IMR-90 (cell line): ENCODE data around the gene MARVELD3. TPM values are rescaled to one million over a fixed set of nuclear protein-coding genes. Genes with fewer than 3 reads are reported as not detected.
"Not testable (repeated sequence)": the region's sequence is repeated elsewhere in the genome, so short reads cannot be mapped to it uniquely, and the experiment has no call there.

Experiments used
- ATAC-seq: fragments of 200-7000 bp; cut with Tn5 transposase; 2 replicates; pipeline ENCODE4 v1.9.1; 2020; ENCODE audit warnings: low read depth, mild to moderate bottlenecking, moderate library complexity
- BruUV-seq: library from RNA; stranded (reverse); fragments of 400-500 nt; replicated peaks from 2 replicates; lab custom pipeline; 2021; lab: Mats Ljungman, UMichigan
- CTCF ChIA-PET: fragments of 300-600 bp; formaldehyde crosslinking; extraction: SDS; loops from one replicate; lab custom pipeline; 2021; ENCODE audit warnings: antibody characterized with exemption; lab: Yijun Ruan, JAX
- POLR2A ChIA-PET: fragments of 300-600 bp; sonication (Branson Sonifier 250); formaldehyde crosslinking; loops from one replicate; lab custom pipeline; 2022; ENCODE audit warnings: antibody characterized with exemption; ENCODE audit not compliant: unreplicated experiment; lab: Charles Lee
- DNase-seq: peaks from one replicate; pipeline ENCODE4 v3.0.0; 2013
- H2AFZ ChIP-seq: replicated peaks from 2 replicates; pipeline ENCODE3; 2013; ENCODE audit warnings: low read length, mild to moderate bottlenecking; ENCODE audit not compliant: poor library complexity
- H2AK5ac ChIP-seq: 2 replicates; pipeline ENCODE4 v1.6.1; 2013; ENCODE audit warnings: low read depth, low read length, inconsistent platforms
- H2AK9ac ChIP-seq: replicated peaks from 2 replicates; pipeline ENCODE3; 2013; ENCODE audit warnings: mild to moderate bottlenecking, low read depth, low read length, moderate library complexity; ENCODE audit not compliant: poor library complexity
- H2BK120ac ChIP-seq: 2 replicates; pipeline ENCODE4 v1.6.1; 2013; ENCODE audit warnings: low read depth, low read length, inconsistent platforms
- H2BK15ac ChIP-seq: 3 replicates; pipeline ENCODE4 v1.6.1; 2013; ENCODE audit warnings: low read depth, low read length, inconsistent platforms
- H2BK20ac ChIP-seq: 2 replicates; pipeline ENCODE4 v1.6.1; 2013; ENCODE audit warnings: low read depth, mild to moderate bottlenecking, inconsistent platforms, low read length, moderate library complexity
- H2BK5ac ChIP-seq: 2 replicates; pipeline ENCODE4 v1.6.1; 2013; ENCODE audit warnings: mild to moderate bottlenecking, low read depth, low read length, inconsistent platforms; ENCODE audit not compliant: poor library complexity, severe bottlenecking
- H3K14ac ChIP-seq: replicated peaks from 2 replicates; pipeline ENCODE4 v1.6.1; 2013; ENCODE audit warnings: low read depth, low read length, inconsistent platforms
- H3K18ac ChIP-seq: 2 replicates; pipeline ENCODE4 v1.6.1; 2013; ENCODE audit warnings: low read depth, low read length, control low read depth
- H3K23ac ChIP-seq: 2 replicates; pipeline ENCODE4 v1.6.1; 2013; ENCODE audit warnings: low read depth, low read length, inconsistent platforms
- H3K27ac ChIP-seq: 2 replicates; pipeline ENCODE4 v1.5.1; 2013; ENCODE audit warnings: mild to moderate bottlenecking, control low read depth, low read length; ENCODE audit not compliant: insufficient read depth
- H3K27me3 ChIP-seq: 2 replicates; pipeline ENCODE4 v1.6.1; 2013; ENCODE audit warnings: low read length; ENCODE audit not compliant: control insufficient read depth, insufficient read depth
- H3K36me3 ChIP-seq: 2 replicates; pipeline ENCODE4 v1.6.1; 2013; ENCODE audit warnings: low read length, mixed read lengths; ENCODE audit not compliant: control insufficient read depth, insufficient read depth
- H3K4ac ChIP-seq: 2 replicates; pipeline ENCODE4 v1.6.1; 2013; ENCODE audit warnings: low read depth, low read length, inconsistent platforms
- H3K4me1 ChIP-seq: 2 replicates; pipeline ENCODE4 v1.6.1; 2013; ENCODE audit warnings: low read length, mixed read lengths; ENCODE audit not compliant: control insufficient read depth, insufficient read depth
- H3K4me2 ChIP-seq: 2 replicates; pipeline ENCODE4 v1.6.1; 2013; ENCODE audit warnings: low read depth, mild to moderate bottlenecking, control low read depth, low read length, moderate library complexity
- H3K4me3 ChIP-seq: 2 replicates; pipeline ENCODE4 v1.5.1; 2013; ENCODE audit warnings: low read depth, mild to moderate bottlenecking, control low read depth, low read length, moderate library complexity; ENCODE audit not compliant: insufficient read depth
- H3K56ac ChIP-seq: 2 replicates; pipeline ENCODE4 v1.6.1; 2013; ENCODE audit warnings: low read length, inconsistent platforms; ENCODE audit not compliant: insufficient read depth; ENCODE audit errors: extremely low read depth
- H3K79me1 ChIP-seq, 2 experiments: 2 replicates each; pipeline ENCODE4 v1.6.1; 2013; ENCODE audit warnings: low read length in 2 of 2, inconsistent platforms in 1 of 2, low read depth in 1 of 2
- H3K9ac ChIP-seq: 2 replicates; pipeline ENCODE4 v1.6.1; 2013; ENCODE audit warnings: low read depth, low read length, control low read depth
- H3K9me1 ChIP-seq: 2 replicates; pipeline ENCODE4 v1.6.1; 2013; ENCODE audit warnings: low read length, inconsistent platforms; ENCODE audit not compliant: insufficient read depth
- H3K9me3 ChIP-seq: 2 replicates; pipeline ENCODE4 v1.6.1; 2013; ENCODE audit warnings: low read length; ENCODE audit not compliant: control insufficient read depth, insufficient read depth
- H4K20me1 ChIP-seq: 2 replicates; pipeline ENCODE4 v1.6.1; 2013; ENCODE audit warnings: low read length, inconsistent platforms; ENCODE audit not compliant: insufficient read depth
- H4K5ac ChIP-seq: 2 replicates; pipeline ENCODE4 v1.6.1; 2013; ENCODE audit warnings: mild to moderate bottlenecking, low read depth, low read length, control low read depth
- H4K8ac ChIP-seq, 2 experiments: 2 replicates each; pipeline ENCODE4 v1.6.1; 2013; ENCODE audit warnings: low read depth in 2 of 2, low read length in 2 of 2, control low read depth in 1 of 2, inconsistent platforms in 1 of 2
- H4K91ac ChIP-seq: 2 replicates; pipeline ENCODE4 v1.6.1; 2013; ENCODE audit warnings: low read depth, low read length, inconsistent platforms; ENCODE audit not compliant: insufficient read depth
- CEBPB ChIP-seq: IDR thresholded peaks from 2 replicates; pipeline ENCODE4 v1.6.1; 2012; ENCODE audit warnings: low read depth, low read length, improper control_type of control experiment
- CHD1 ChIP-seq: IDR thresholded peaks from 2 replicates; pipeline ENCODE4 v1.6.1; 2012; ENCODE audit warnings: low read depth, low read length, improper control_type of control experiment
- CTCF ChIP-seq: conservative IDR thresholded peaks from 2 replicates; pipeline ENCODE4 v1.5.1; 2012; ENCODE audit warnings: mild to moderate bottlenecking, low read depth, low read length, improper control_type of control experiment
- FOS ChIP-seq: fragments of 150-350 bp; IDR thresholded peaks from 2 replicates; pipeline ENCODE4 v1.6.1; 2016; ENCODE audit warnings: low read depth, low read length
- MAZ ChIP-seq: IDR thresholded peaks from 2 replicates; pipeline ENCODE4 v1.6.1; 2012; ENCODE audit warnings: low read depth, mild to moderate bottlenecking, low read length, improper control_type of control experiment, moderate library complexity, borderline replicate concordance
- RFX5 ChIP-seq: IDR thresholded peaks from 2 replicates; pipeline ENCODE4 v1.8.0; 2012; ENCODE audit warnings: low read depth, mild to moderate bottlenecking, low read length, moderate library complexity
- SMC3 ChIP-seq: fragments of 150-350 bp; IDR thresholded peaks from 2 replicates; pipeline ENCODE4 v1.6.1; 2016; ENCODE audit warnings: low read depth, mild to moderate bottlenecking, antibody characterized with exemption, low read length, moderate library complexity
- WGBS, 2 experiments: methylation state at CpG; one replicate each; pipeline versions ENCODE4 v1.1.5 to v1.1.7; 2013; ENCODE audit warnings: missing lambda C conversion rate in 2 of 2; ENCODE audit not compliant: insufficient read length in 1 of 2; ENCODE audit errors: extremely low coverage in 2 of 2; 5-methylcytosine and 5-hydroxymethylcytosine counted together
- dilution Hi-C: fragments of 300-500 bp; cut with HindIII; formaldehyde crosslinking; loops from one replicate; pipeline ENCODE4 v1.14.3; 2018; ENCODE audit warnings: low sequenced_read_pairs; ENCODE audit not compliant: unreplicated experiment
- in situ Hi-C: fragments of 300-500 bp; cut with MboI; formaldehyde crosslinking; loops from 3 replicates; pipeline ENCODE4 v1.14.3; 2019; ENCODE audit warnings: low sequenced_read_pairs, inconsistent platforms, mixed read lengths
- intact Hi-C: fragments of 100-400 bp; cut with micrococcal nuclease; formaldehyde crosslinking; loops from 2 replicates; pipeline ENCODE4 v1.10.0; 2022
- polyA plus RNA-seq, 3 experiments: library from polyadenylated mRNA; depleted of rRNA; stranded (reverse); fragments of >200 nt; gene quantifications; 2 replicates each; pipeline ENCODE4 v1.2.3, GENCODE V29; 2012; ENCODE audit warnings: low replicate concordance in 1 of 3
- total RNA-seq: library from RNA; depleted of rRNA; stranded (reverse); fragments of >200 nt; gene quantifications from 2 replicates; pipeline ENCODE4 v1.2.3, GENCODE V29; 2012

MARVELD3 gene
- total and polyA plus RNA-seq, 2 of the 4 experiments (the other 2 are of a cell fraction): not detected

GRCh38 chr16:71585318-71585703 lies 40.7 kb upstream of the MARVELD3 start:
- no peaks in the 10 kb centered on the region for H3K79me1 ChIP-seq
- H3K56ac ChIP-seq: no peak overlapping the region
- intact Hi-C loops (no loop called here), dilution Hi-C loops (no loop called here), in situ Hi-C loops (no loop called here)
- no peaks in the 10 kb centered on the region for H3K4me1 ChIP-seq
- no peak overlapping the region for H3K4me3 ChIP-seq
- no peak overlapping the region for H3K4me2 ChIP-seq
- no peak overlapping the region for H3K4ac ChIP-seq
- H2AK9ac ChIP-seq: no peak overlapping the region
- no peak for DNase-seq
- no peak overlapping the region for H3K23ac ChIP-seq
- no peak overlapping the region for H4K5ac ChIP-seq
- no peak overlapping the region for H2BK15ac ChIP-seq
- no peak overlapping the region for H2AFZ ChIP-seq
- no peak for ATAC-seq
- POLR2A ChIA-PET: no interaction called here
- H3K27ac ChIP-seq: no peak overlapping the region
- no peak overlapping the region for H2BK5ac ChIP-seq
- TF ChIP-seq MAZ (no peak), FOS (no peak), CHD1 (no peak), SMC3 (no peak), CEBPB (no peak), CTCF (no peak), RFX5 (no peak)
- no peaks in the 10 kb centered on the region for H3K9me1 ChIP-seq
- H2AK5ac ChIP-seq: no peak overlapping the region
- CTCF ChIA-PET: no interaction called here
- WGBS, 2 experiments: 35% methylated on average over 2 of the region's 4 CpGs; no CpG with 5 or more reads in 1 of the 2 experiments
- no peaks in the 10 kb centered on the region for H4K20me1 ChIP-seq
- H3K36me3 ChIP-seq: no peaks in the 10 kb centered on the region
- H3K18ac ChIP-seq: no peak overlapping the region
- no peaks in the 10 kb centered on the region for H3K9me3 ChIP-seq
- peaks cover 3% of the 10 kb centered on the region for H3K27me3 ChIP-seq
- no peak overlapping the region for H3K14ac ChIP-seq
- no TSS peak for BruUV-seq
- H3K9ac ChIP-seq: no peak overlapping the region
- no peak overlapping the region for H4K8ac ChIP-seq
- H2BK120ac ChIP-seq: no peak overlapping the region
- no peak overlapping the region for H4K91ac ChIP-seq
- no peak overlapping the region for H2BK20ac ChIP-seq

- H2AFZ ChIP-seq, H3K4me1 ChIP-seq, H2BK15ac ChIP-seq, DNase-seq, intact Hi-C loops, H4K5ac ChIP-seq, H3K56ac ChIP-seq, H4K91ac ChIP-seq, BruUV-seq, H2AK5ac ChIP-seq, in situ Hi-C loops, H3K79me1 ChIP-seq, ATAC-seq, H3K4ac ChIP-seq, H3K4me3 ChIP-seq, H3K4me2 ChIP-seq, H3K9ac ChIP-seq, H3K14ac ChIP-seq, H4K8ac ChIP-seq, H3K23ac ChIP-seq, H3K27ac ChIP-seq, H3K9me1 ChIP-seq, H2AK9ac ChIP-seq, H3K9me3 ChIP-seq, H2BK20ac ChIP-seq, H3K18ac ChIP-seq, H3K36me3 ChIP-seq, H2BK120ac ChIP-seq, H3K27me3 ChIP-seq, H4K20me1 ChIP-seq, POLR2A ChIA-PET, H2BK5ac ChIP-seq, dilution Hi-C loops, CTCF ChIA-PET: not testable (repeated sequence)
- WGBS, 2 experiments: 91% methylated on average over 4 of the region's 30 CpGs; no CpG with 5 or more reads in 1 of the 2 experiments
Observed at GRCh38 chr16:71589334-71589733, 36.6 kb upstream of the MARVELD3 start.
